Measurements from ENCODE around the gene TMEM156. TPM values are rescaled to one million over a fixed set of nuclear protein-coding genes. Genes with fewer than 3 reads are reported as not detected.
"Not testable (repeated sequence)": the region's sequence is repeated elsewhere in the genome, so short reads cannot be mapped to it uniquely, and the experiment has no call there.

The TMEM156 gene
- polyA plus RNA-seq, 1 experiment, result 0.07 TPM

GRCh38 chr4:38995660-38996005 is 36.6 kb downstream of the TMEM156 start:
- H3K27me3 ChIP-seq (ENCODE audit: control insufficient read depth, insufficient read depth, low read length), result no peaks in the 10 kb centered on the region
- no peaks in the 10 kb centered on the region for H3K36me3 ChIP-seq (ENCODE audit: control insufficient read depth, insufficient read depth, low read length)
- no peak for DNase-seq (ENCODE audit: low read depth)
- POLR2A ChIA-PET, result no interaction called here
- H3K4me3 ChIP-seq (ENCODE audit: low read depth, low read length), result no peak overlapping the region
- CTCF ChIA-PET, result no interaction called here
- TF ChIP-seq CTCF (IDR thresholded peaks at IDR 0.05; ENCODE audit: insufficient read depth, low read depth, low read length), result no peak

GRCh38 chr4:38994135-38994534 is 38.1 kb downstream of the TMEM156 start:
- no peak for DNase-seq (ENCODE audit: low read depth)
- ChIA-PET CTCF (interaction anchor here (0.7 kb wide), 1 partner anchor 21 kb away, joined by 3 read pairs; no protein-coding TSS in a partner anchor), POLR2A (no interaction called here)
- Histone ChIP-seq H3K4me3 (ENCODE audit: low read depth, low read length) (no peak overlapping the region), H3K27me3 (ENCODE audit: control insufficient read depth, insufficient read depth, low read length) (no peaks in the 10 kb centered on the region), H3K36me3 (ENCODE audit: control insufficient read depth, insufficient read depth, low read length) (no peaks in the 10 kb centered on the region)
- no peak for TF ChIP-seq CTCF (IDR thresholded peaks at IDR 0.05; ENCODE audit: insufficient read depth, low read depth, low read length)

GRCh38 chr4:38993683-38994082 is 38.5 kb downstream of the TMEM156 start:
- no peaks in the 10 kb centered on the region for H3K27me3 ChIP-seq (ENCODE audit: control insufficient read depth, insufficient read depth, low read length)
- no peak overlapping the region for H3K4me3 ChIP-seq (ENCODE audit: low read depth, low read length)
- H3K36me3 ChIP-seq (ENCODE audit: control insufficient read depth, insufficient read depth, low read length), result no peaks in the 10 kb centered on the region
- no peak for TF ChIP-seq CTCF (IDR thresholded peaks at IDR 0.05; ENCODE audit: insufficient read depth, low read depth, low read length)
- ChIA-PET POLR2A (interaction anchor here (0.5 kb wide), 1 partner anchor 58 kb away, joined by 8 read pairs; no protein-coding TSS in a partner anchor), CTCF (interaction anchor here (0.7 kb wide), 1 partner anchor 22 kb away, joined by 3 read pairs; no protein-coding TSS in a partner anchor)
- DNase-seq (ENCODE audit: low read depth), result no peak

- no peaks in the 10 kb centered on the region for H3K36me3 ChIP-seq (ENCODE audit: control insufficient read depth, insufficient read depth, low read length)
- TF ChIP-seq CTCF (IDR thresholded peaks at IDR 0.05; ENCODE audit: insufficient read depth, low read depth, low read length), result no peak
- CTCF ChIA-PET, result no interaction called here
- H3K4me3 ChIP-seq (ENCODE audit: low read depth, low read length), result no peak overlapping the region
- H3K27me3 ChIP-seq (ENCODE audit: control insufficient read depth, insufficient read depth, low read length), result no peaks in the 10 kb centered on the region
- POLR2A ChIA-PET, result no interaction called here
- no peak for DNase-seq (ENCODE audit: low read depth)
Measured at GRCh38 chr4:38990241-38990640, 42.0 kb downstream of the TMEM156 start.

GRCh38 chr4:38989487-38989886 is 42.7 kb downstream of the TMEM156 start:
- no peaks in the 10 kb centered on the region for H3K27me3 ChIP-seq (ENCODE audit: control insufficient read depth, insufficient read depth, low read length)
- DNase-seq (ENCODE audit: low read depth), result no peak
- ChIA-PET POLR2A (no interaction called here), CTCF (interaction anchor here (1.1 kb wide), 1 partner anchor 48 kb away, joined by 3 read pairs; no protein-coding TSS in a partner anchor)
- H3K36me3 ChIP-seq (ENCODE audit: control insufficient read depth, insufficient read depth, low read length), result no peaks in the 10 kb centered on the region
- no peak for TF ChIP-seq CTCF (IDR thresholded peaks at IDR 0.05; ENCODE audit: insufficient read depth, low read depth, low read length)
- no peak overlapping the region for H3K4me3 ChIP-seq (ENCODE audit: low read depth, low read length)

GRCh38 chr4:38988353-38988752 is 43.9 kb downstream of the TMEM156 start:
- DNase-seq (ENCODE audit: low read depth); H3K4me3 ChIP-seq (ENCODE audit: low read depth, low read length); POLR2A ChIA-PET; H3K36me3 ChIP-seq (ENCODE audit: control insufficient read depth, insufficient read depth, low read length); CTCF ChIA-PET; H3K27me3 ChIP-seq (ENCODE audit: control insufficient read depth, insufficient read depth, low read length): not testable (repeated sequence)
